NCI-H748 treated with DMSO at 0.1 percent for 48 hours (cell line): ENCODE data around the gene SCAMP1.
A peak's percentile ranks its signal among the peaks of the same experiment; 100 is the strongest.

Source experiments
- DNase-seq: peaks from one replicate; lab custom pipeline; 2025; lab: John Stamatoyannopoulos, UW

The SCAMP1 gene

GRCh38 chr5:78514427-78515330 lies 154.3 kb downstream of the SCAMP1 start:
- no peak for DNase-seq

- DNase-seq = no peak
These were observed 155.3 kb downstream of the SCAMP1 start for GRCh38 chr5:78515670-78516069.

DNA sequence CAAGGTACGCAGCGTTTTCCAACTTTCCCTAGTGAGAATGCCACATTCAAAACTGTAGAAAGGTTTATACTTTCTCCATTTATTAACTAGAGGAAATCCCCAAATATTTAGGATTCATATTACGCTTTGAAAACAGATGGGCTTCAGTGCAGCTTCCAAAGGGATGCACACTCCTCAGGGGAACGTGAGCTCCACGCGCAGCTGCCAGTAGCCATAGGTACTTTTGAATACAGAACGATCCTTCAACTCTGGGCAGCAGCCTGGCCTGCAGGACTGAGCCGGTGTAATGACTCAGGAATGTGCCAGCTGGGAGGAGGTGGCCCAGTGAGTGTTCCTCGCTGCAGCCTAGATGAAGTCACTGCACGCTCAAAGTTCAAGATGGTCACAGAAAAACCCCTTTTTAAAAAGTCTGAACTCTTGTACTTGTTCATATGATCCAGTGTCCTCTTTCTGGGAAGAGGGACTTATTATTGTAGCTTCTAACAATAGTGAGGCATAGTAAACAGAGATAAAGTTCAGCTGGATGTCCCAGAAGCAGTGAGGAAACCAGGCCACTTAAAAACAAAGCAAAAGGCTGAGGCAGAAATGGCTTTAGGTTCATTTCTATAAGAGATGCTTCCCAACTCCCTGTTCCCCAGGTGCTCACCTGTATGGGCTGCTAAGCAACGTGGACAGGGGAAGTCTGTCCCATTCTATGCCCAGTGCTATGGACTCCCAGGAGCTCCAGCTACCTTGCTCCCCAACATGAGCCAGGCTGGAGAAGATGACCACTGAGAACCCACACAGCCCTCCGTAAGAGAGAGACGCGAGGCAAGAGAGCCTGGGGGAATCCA lies 158.2 kb downstream of the SCAMP1 start:
- no peak for DNase-seq

- no peak for DNase-seq
These were observed 159.0 kb downstream of the SCAMP1 start for GRCh38 chr5:78519198-78519941.

DNA sequence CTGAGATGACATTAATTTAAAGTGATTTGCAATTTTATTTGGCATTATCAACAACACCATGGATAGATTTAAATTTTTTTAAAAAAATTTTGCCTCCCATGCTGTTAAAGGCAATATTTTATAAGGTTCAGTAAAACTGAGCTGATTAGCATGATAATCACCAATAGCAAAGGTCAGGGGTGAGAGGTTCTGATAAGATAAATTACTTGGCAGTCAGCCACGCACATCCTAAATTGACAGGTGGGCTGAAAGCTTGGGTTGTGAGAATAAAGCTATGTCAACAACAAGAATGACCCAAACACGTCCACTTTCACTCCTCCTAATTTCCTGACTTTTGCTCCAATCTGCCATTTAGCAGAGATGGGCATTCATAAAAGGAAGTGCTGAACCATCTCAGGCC lies 161.0 kb downstream of the SCAMP1 start:
- peak; percentile 86 for DNase-seq

- DNase-seq = no peak
These were observed 162.3 kb downstream of the SCAMP1 start for GRCh38 chr5:78522476-78523260.

DNA sequence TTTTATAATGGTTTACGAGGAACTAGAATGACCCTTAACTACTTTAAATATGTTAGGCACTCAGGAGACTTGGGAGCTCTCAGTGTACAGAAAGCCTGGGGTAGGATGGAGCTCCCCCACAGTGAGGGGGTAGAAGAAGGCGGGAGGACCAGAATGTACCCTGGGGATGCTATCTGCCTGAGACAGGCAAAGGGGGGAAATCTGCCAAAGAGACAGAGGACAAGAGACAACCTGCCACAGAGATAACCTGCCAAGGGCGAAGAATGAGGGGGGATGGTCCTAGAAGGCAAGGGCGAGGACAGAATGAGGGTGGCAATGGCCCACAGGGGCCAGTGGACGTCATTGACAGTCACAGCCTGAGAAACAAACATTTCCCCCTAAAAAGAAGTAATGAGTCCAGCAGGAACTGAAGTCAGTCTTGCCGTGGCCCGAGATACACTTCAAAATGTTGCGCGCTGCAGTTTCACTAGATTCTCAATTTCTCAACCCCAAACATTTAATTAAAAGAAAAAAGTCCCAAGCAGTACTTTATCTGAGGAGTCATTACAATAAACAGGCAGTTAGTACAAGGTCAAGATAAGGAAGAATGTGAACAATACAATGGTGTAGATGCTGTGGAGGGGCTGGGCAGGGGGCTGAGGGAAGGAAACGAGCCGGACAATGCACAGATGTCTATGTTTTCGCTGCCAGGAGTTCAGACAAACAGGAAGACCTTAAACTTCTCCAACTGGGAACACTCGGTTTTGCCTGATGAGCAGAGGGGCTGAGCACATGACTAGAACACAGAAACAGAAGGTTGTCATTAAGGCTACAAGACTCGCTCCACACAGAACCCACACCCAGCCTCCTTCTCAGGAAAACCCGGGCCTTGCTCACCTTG lies 163.1 kb downstream of the SCAMP1 start:
- DNase-seq = no peak

- DNase-seq = no peak
These were observed 165.7 kb downstream of the SCAMP1 start for GRCh38 chr5:78526049-78526525.

DNA sequence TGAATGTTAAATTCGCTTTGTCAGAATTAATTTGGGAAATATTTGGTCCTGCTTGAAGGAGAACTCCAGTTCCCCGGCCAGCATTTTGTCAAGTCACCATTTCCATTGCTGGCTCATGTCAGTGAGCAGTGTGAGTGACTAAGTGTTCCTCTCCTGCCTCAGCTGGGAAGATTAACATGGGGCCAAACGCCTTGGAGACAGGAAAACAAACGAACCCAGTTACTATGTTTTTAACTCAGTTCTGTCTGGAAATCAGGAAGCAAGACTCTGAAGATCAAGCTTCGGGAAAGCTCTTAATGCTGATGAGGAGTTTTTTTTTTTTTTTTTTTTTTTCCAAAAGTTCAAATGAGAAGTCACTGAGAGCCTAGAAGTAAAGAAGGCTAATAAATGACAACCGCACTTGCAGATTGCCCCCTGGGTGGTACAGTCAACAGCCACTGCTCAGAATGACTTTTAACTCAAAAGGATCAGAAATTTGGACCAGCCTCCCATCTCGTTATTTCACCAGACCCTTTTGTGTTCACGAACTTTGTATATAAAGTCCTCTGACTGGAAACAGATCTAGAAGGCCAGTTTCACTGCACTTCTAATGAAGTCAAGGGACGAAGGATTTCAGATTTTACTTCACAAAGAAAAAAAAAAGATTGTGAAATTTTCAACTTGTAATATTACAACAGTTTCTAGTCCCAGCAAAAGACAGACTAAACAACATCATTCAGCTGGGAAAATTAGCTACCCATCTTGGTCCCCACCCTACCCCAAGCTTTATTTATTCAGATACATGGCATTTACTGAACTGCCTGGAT lies 166.8 kb downstream of the SCAMP1 start:
- DNase-seq = no peak

DNA sequence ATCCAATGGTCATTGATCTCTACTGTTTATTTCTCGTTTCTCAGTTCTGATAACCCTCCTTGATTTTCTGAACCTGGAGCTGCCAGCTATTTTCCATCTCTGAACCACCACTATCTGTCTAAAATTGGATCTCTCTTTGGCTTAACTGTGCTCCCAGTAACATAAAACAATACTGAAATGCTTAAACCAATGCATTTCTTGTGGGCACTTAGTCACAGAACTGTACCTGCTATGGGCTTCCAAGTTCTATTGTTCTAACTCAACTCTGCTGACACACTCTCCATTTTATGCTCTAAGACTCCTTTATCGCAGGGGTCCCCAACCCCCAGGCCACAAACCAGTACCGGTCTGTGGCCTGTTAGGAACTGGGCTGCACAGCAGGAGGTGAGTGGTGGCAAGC lies 167.5 kb downstream of the SCAMP1 start:
- DNase-seq = no peak
